Panc1 (cell line): ENCODE results near the gene MGAT5B. TPM values are rescaled to one million over a fixed set of nuclear protein-coding genes. Genes with fewer than 3 reads are reported as not detected.

Experiments
- ATAC-seq: fragments of 200-7000 bp; cut with Tn5 transposase; 2 replicates; pipeline ENCODE4 v1.9.1; 2020; ENCODE audit warnings: mild to moderate bottlenecking, moderate library complexity
- BruUV-seq: library from RNA; stranded (reverse); fragments of 400-500 nt; replicated peaks from 2 replicates; lab custom pipeline; 2021; lab: Mats Ljungman, UMichigan
- CTCF ChIA-PET: fragments of 300-600 bp; sonication (Branson Sonifier 250); formaldehyde crosslinking; loops from one replicate; lab custom pipeline; 2022; ENCODE audit warnings: antibody characterized with exemption; lab: Charles Lee
- POLR2A ChIA-PET: fragments of 300-600 bp; sonication (Branson Sonifier 250); formaldehyde crosslinking; loops from one replicate; lab custom pipeline; 2022; ENCODE audit warnings: antibody characterized with exemption; lab: Charles Lee
- DNase-seq: peaks from one replicate; pipeline ENCODE4 v3.0.0-alpha.2; 2010; ENCODE audit warnings: low read depth, low spot score
- H3K27ac ChIP-seq: 2 replicates; pipeline ENCODE4 v1.5.1; 2011; ENCODE audit warnings: mild to moderate bottlenecking, low read length, inconsistent platforms
- H3K27me3 ChIP-seq: fragments of 200-500 bp; sonication (Bioruptor generic); 2 replicates; pipeline ENCODE4 v1.6.0; 2014; ENCODE audit warnings: low read length, inconsistent platforms; ENCODE audit not compliant: control insufficient read depth, insufficient read depth
- H3K36me3 ChIP-seq: fragments of 200-500 bp; sonication (Bioruptor generic); 2 replicates; pipeline ENCODE4 v1.5.1; 2014; ENCODE audit warnings: inconsistent platforms, mild to moderate bottlenecking, low read length, moderate library complexity; ENCODE audit not compliant: control insufficient read depth, insufficient read depth
- H3K4me1 ChIP-seq: 2 replicates; pipeline ENCODE4 v1.5.1; 2011; ENCODE audit warnings: inconsistent platforms, mild to moderate bottlenecking, low read length, moderate library complexity; ENCODE audit not compliant: control insufficient read depth, insufficient read depth
- H3K4me3 ChIP-seq, 2 experiments: 2 replicates each; pipeline ENCODE4 v1.5.1; 2011 to 2012; ENCODE audit warnings: low read depth in 2 of 2, low read length in 2 of 2, mild to moderate bottlenecking in 2 of 2, inconsistent platforms in 1 of 2, moderate library complexity in 1 of 2
- H3K9me3 ChIP-seq: fragments of 200-500 bp; sonication (Bioruptor generic); 2 replicates; pipeline ENCODE4 v1.5.1; 2014; ENCODE audit warnings: low read depth, mild to moderate bottlenecking, inconsistent platforms, low read length, moderate library complexity; ENCODE audit not compliant: control insufficient read depth, insufficient read depth
- POLR2AphosphoS5 ChIP-seq: IDR thresholded peaks from 2 replicates; pipeline ENCODE4 v1.6.1; 2012; ENCODE audit warnings: mild to moderate bottlenecking, low read depth, low read length, moderate library complexity
- SIN3A ChIP-seq: IDR thresholded peaks from 2 replicates; pipeline ENCODE4 v1.6.1; 2012; ENCODE audit warnings: low read depth, mild to moderate bottlenecking, low read length, moderate library complexity, borderline replicate concordance; ENCODE audit not compliant: insufficient read depth
- TCF7L2 ChIP-seq: IDR thresholded peaks from 2 replicates; pipeline ENCODE4 v1.6.1; 2011; ENCODE audit warnings: mild to moderate bottlenecking, low read depth, low read length, inconsistent platforms
- in situ Hi-C: cut with HindIII; loops from 2 replicates; pipeline ENCODE4 v1.10.0; 2016; ENCODE audit warnings: low sequenced_read_pairs, low pct_unique_long_range_greater_than_20kb
- intact Hi-C: fragments of 100-400 bp; cut with micrococcal nuclease; formaldehyde crosslinking; loops from one replicate; pipeline ENCODE4 v1.10.0; 2022; ENCODE audit not compliant: unreplicated experiment
- total RNA-seq: library from RNA; stranded (reverse); gene quantifications from one replicate; pipeline ENCODE4 v1.2.1, GENCODE V29; 2021; ENCODE audit not compliant: unreplicated experiment
- TF ChIP-seq, protein P1 (sequence below): fragments of 450-650 bp; IDR thresholded peaks from 2 replicates; pipeline ENCODE4 v1.5.1; 2017; ENCODE audit warnings: mild to moderate bottlenecking
- TF ChIP-seq, protein P2 (sequence below), 2 experiments: IDR thresholded peaks; 2 replicates each; pipeline ENCODE4 v1.6.1; 2011 to 2012; ENCODE audit warnings: low read depth in 2 of 2, control low read depth in 1 of 2, low read length in 1 of 2, mild to moderate bottlenecking in 1 of 2, moderate library complexity in 1 of 2; ENCODE audit not compliant: insufficient read depth in 1 of 2

Gene MGAT5B
- total RNA-seq, 1 experiment from 2014 or later = 34.9 TPM

DNA sequence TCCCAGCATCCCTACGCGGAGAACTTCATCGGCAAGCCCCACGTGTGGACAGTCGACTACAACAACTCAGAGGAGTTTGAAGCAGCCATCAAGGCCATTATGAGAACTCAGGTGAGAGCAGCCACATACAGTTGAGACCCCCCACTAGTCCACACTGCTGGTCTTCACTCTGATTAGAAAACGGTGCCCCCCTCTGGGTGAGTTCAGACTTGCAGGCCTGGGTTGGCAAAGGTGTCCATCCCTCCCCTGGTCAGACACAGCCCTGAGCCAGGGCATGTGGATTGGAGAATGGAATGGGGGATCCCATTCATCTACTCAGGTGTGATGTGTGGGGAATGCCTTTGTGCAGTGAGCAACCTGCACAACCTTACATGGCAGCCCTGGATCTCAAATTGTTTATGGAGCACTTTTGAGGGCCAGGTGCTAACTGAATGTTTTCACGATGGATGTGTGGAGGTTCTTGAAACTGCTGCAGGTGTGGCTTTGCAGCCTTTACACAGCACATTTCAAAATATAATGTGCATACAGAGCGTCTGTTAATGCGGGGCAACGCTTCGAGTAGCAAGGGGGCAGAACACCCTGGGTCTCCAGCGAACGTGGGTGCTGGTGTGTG is 72.6 kb downstream of the MGAT5B start:
- peak; percentile 43 for ATAC-seq
- no peaks in the 10 kb centered on the region for H3K4me1 ChIP-seq
- BruUV-seq = no TSS peak
- H3K4me3 ChIP-seq = no peak overlapping the region
- intact Hi-C loops (no loop called here), in situ Hi-C loops (no loop called here)
- CTCF ChIA-PET = interaction anchor here (1.0 kb wide), 1 partner anchor 11 kb away, joined by 3 read pairs; no protein-coding TSS in a partner anchor
- no peaks in the 10 kb centered on the region for H3K27me3 ChIP-seq
- TF ChIP-seq, protein P1, sequence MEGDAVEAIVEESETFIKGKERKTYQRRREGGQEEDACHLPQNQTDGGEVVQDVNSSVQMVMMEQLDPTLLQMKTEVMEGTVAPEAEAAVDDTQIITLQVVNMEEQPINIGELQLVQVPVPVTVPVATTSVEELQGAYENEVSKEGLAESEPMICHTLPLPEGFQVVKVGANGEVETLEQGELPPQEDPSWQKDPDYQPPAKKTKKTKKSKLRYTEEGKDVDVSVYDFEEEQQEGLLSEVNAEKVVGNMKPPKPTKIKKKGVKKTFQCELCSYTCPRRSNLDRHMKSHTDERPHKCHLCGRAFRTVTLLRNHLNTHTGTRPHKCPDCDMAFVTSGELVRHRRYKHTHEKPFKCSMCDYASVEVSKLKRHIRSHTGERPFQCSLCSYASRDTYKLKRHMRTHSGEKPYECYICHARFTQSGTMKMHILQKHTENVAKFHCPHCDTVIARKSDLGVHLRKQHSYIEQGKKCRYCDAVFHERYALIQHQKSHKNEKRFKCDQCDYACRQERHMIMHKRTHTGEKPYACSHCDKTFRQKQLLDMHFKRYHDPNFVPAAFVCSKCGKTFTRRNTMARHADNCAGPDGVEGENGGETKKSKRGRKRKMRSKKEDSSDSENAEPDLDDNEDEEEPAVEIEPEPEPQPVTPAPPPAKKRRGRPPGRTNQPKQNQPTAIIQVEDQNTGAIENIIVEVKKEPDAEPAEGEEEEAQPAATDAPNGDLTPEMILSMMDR = no peak
- TF ChIP-seq TCF7L2 = no peak
- TF ChIP-seq SIN3A = no peak
- no peak for TF ChIP-seq POLR2AphosphoS5
- TF ChIP-seq, protein P2, sequence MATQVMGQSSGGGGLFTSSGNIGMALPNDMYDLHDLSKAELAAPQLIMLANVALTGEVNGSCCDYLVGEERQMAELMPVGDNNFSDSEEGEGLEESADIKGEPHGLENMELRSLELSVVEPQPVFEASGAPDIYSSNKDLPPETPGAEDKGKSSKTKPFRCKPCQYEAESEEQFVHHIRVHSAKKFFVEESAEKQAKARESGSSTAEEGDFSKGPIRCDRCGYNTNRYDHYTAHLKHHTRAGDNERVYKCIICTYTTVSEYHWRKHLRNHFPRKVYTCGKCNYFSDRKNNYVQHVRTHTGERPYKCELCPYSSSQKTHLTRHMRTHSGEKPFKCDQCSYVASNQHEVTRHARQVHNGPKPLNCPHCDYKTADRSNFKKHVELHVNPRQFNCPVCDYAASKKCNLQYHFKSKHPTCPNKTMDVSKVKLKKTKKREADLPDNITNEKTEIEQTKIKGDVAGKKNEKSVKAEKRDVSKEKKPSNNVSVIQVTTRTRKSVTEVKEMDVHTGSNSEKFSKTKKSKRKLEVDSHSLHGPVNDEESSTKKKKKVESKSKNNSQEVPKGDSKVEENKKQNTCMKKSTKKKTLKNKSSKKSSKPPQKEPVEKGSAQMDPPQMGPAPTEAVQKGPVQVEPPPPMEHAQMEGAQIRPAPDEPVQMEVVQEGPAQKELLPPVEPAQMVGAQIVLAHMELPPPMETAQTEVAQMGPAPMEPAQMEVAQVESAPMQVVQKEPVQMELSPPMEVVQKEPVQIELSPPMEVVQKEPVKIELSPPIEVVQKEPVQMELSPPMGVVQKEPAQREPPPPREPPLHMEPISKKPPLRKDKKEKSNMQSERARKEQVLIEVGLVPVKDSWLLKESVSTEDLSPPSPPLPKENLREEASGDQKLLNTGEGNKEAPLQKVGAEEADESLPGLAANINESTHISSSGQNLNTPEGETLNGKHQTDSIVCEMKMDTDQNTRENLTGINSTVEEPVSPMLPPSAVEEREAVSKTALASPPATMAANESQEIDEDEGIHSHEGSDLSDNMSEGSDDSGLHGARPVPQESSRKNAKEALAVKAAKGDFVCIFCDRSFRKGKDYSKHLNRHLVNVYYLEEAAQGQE (IDR thresholded peaks at IDR 0.05; ENCODE audit: insufficient read depth in 1 of 2, low read depth in 2 of 2, low read length in 1 of 2) = no peak
- H3K9me3 ChIP-seq = no peaks in the 10 kb centered on the region
- no peaks in the 10 kb centered on the region for H3K36me3 ChIP-seq
- DNase-seq = no peak
- no peak overlapping the region for H3K27ac ChIP-seq
- POLR2A ChIA-PET = no interaction called here

DNA sequence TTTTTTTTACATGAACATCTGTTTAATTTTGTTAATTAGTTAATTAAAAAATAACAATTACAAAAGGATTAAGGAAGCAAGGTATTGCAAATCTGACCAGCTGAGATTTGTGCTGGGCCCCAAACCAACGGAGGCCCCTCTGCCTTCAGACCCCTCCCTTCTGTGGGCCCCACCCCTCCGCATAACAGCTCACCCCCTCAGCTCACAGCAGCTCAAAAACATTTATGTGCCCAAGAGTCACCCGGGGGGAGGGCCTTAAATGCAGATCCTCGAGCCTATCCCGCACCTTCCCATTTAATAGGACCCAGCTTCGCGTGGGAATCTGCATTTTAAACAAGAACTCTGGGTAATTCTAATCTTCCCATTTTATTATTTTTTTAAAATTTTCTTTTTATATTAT is 75.0 kb downstream of the MGAT5B start:
- no peaks in the 10 kb centered on the region for H3K9me3 ChIP-seq
- in situ Hi-C loops (no loop called here), intact Hi-C loops (no loop called here)
- no peak for DNase-seq
- POLR2A ChIA-PET = no interaction called here
- H3K4me1 ChIP-seq = no peaks in the 10 kb centered on the region
- TF ChIP-seq, protein P1 = no peak
- no peak for TF ChIP-seq TCF7L2
- TF ChIP-seq POLR2AphosphoS5 = no peak
- CTCF ChIA-PET = no interaction called here
- no peak overlapping the region for H3K4me3 ChIP-seq
- H3K27ac ChIP-seq = no peak overlapping the region
- BruUV-seq = no TSS peak
- no peaks in the 10 kb centered on the region for H3K36me3 ChIP-seq
- no peaks in the 10 kb centered on the region for H3K27me3 ChIP-seq
- ATAC-seq = no peak
